22Rv1 (cell line): Measurements from ENCODE around the gene DHX40.

Source experiments
- CTCF ChIP-seq: fragments of 450-650 bp; IDR thresholded peaks from 2 replicates; pipeline ENCODE4 v1.5.1; 2017; ENCODE audit warnings: mild to moderate bottlenecking
- ZFX ChIP-seq: fragments of 450-650 bp; IDR thresholded peaks from 2 replicates; pipeline ENCODE4 v1.6.1; 2017; ENCODE audit warnings: antibody characterized with exemption, borderline replicate concordance

GRCh38 chr17:59542960-59543635, 22.3 kb upstream of the DHX40 start:
- TF ChIP-seq CTCF (no peak), ZFX (no peak)
